Ovary (tissue), 9 donors: ENCODE data around the gene GJD3. TPM values are rescaled to one million over a fixed set of nuclear protein-coding genes. Genes with fewer than 3 reads are reported as not detected.

Experiments
- DNase-seq, 5 donors: peaks; one replicate each; pipeline ENCODE4 v3.0.0-alpha.2; 2019 to 2020
- H3K27ac ChIP-seq, 2 donors: fragments of 200-600 bp; one replicate each; pipeline versions ENCODE4 v1.5.1 to v1.8.0; 2019 to 2022
- H3K27me3 ChIP-seq: fragments of 200-600 bp; one replicate; pipeline ENCODE4 v1.8.0; 2022
- H3K36me3 ChIP-seq: fragments of 200-600 bp; sonication (generic); one replicate; pipeline ENCODE4 v1.5.1; 2019
- H3K4me1 ChIP-seq: one replicate; pipeline ENCODE4 v1.8.1; 2013; ENCODE audit warnings: mild to moderate bottlenecking, moderate library complexity; ENCODE audit not compliant: insufficient read depth
- H3K4me3 ChIP-seq: fragments of 200-600 bp; sonication (generic); one replicate; pipeline ENCODE4 v1.5.1; 2017
- H3K9me3 ChIP-seq, 2 donors: fragments of 200-600 bp in 1 of 2; sonication (generic) in 1 of 2; one replicate each; pipeline versions ENCODE4 v1.5.1 to v1.8.1; 2013 to 2019; ENCODE audit warnings: mild to moderate bottlenecking in 1 of 2, moderate library complexity in 1 of 2
- EP300 ChIP-seq: sonication (generic); formaldehyde crosslinking; IDR thresholded peaks from one replicate; pipeline ENCODE4 v1.6.1; 2017; ENCODE audit warnings: antibody characterized with exemption
- POLR2A ChIP-seq: fragments of 450-650 bp; IDR thresholded peaks from one replicate; pipeline ENCODE4 v1.6.1; 2017; ENCODE audit warnings: antibody characterized with exemption, mild to moderate bottlenecking, moderate library complexity
- WGBS, 3 donors: extraction: QIAGEN DNeasy Blood & Tissue Kit in 1 of 3; methylation state at CpG; one replicate each; pipeline versions ENCODE4 v1.1.5 to v1.1.7; 2013 to 2017; 5-methylcytosine and 5-hydroxymethylcytosine counted together
- intact Hi-C, 4 donors: fragments of 100-400 bp; cut with DNase I; formaldehyde crosslinking; loops; one replicate each; pipeline versions ENCODE4 v1.11.0 to v1.15.1; 2022 to 2023
- polyA plus RNA-seq, 2 donors: library from polyadenylated mRNA; stranded (reverse); fragments of 200-250 nt in 1 of 2; fragments of 350-450 nt in 1 of 2; fragmentation: Illumina TruSeq in 1 of 2; extraction: RNeasy Lipid Tissue Mini Kit (QIAGEN cat#74804) in 1 of 2; gene quantifications; one replicate each; pipeline ENCODE4 v1.2.3, GENCODE V29; 2013 to 2014
- total RNA-seq, 7 donors: library from RNA; depleted of rRNA in 2 of 7; stranded (reverse); fragments of >200 nt in 2 of 7; fragmentation: NEBNext Ultra II Directional in 3 of 7; extraction: Animal tissue kit (Norgen Biotek cat#: 25700) in 3 of 7; gene quantifications; one replicate each; pipeline versions ENCODE4 v1.1.0 to v1.2.4, GENCODE V29; 2016 to 2023
- TF ChIP-seq, protein P1 (sequence below), 3 donors: fragments of 450-650 bp in 2 of 3; fragments of 200-600 bp in 1 of 3; IDR thresholded peaks; one replicate each; pipeline versions ENCODE4 v1.5.1 to v1.8.0; 2016 to 2022; ENCODE audit warnings: antibody characterized with exemption in 3 of 3, mild to moderate bottlenecking in 1 of 3
- donor health status: DM: no; HTN: no; CAD: no; lungs with moderate emphysema.
- donor health status: DM: no; HTN: no; CAD: no.
- donor health status: Bipolar disorder and iron deficiency.
- donor health status: DM: yes; HTN: yes; CAD: no.
- donor health status: DM: no; HTN: no; CAD: no.
- donor health status: DM: yes; HTN: yes; CAD: no.

Gene GJD3
- total and polyA plus RNA-seq, 9 donors, result 0.24 to 1.8 (median 0.87) TPM; not detected in 3

DNA sequence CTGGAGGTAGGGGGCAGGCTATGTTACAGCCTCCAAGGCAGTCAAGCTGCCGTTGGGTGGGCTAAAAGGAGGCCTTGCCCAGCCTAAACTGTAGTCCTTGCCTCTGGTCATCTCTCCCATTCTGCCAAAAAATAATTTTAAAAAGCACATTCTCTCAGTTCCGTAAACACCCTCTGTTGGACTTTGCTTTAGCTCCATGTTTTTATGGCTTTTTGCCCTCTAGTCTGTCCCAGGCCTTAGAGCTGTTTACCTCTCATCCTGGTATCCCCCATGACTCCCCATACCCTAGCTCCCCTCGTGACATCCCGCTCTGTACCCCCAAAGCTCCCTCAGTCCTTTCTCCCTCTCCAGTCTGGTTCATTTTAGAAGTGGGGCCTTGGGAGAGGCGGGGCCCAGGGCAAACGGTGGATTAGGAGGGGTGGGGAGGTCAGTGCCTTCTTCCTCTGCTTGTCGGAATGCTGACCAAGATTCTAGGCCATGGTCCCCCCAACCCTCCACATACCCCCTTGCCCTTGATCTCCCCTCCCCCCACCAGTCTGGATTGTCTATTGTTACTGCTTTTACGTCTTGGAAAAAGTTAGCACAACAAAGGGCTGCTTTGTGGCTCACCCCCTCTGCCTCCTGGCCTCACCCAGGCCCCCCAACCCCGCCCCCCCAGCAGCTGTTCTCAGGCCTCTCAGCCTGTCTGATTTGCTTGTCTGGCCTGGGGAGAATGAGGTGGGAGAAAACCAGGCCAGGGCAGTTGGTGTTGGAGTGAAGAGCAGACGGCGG is 18.4 kb downstream of the GJD3 start:
- Histone ChIP-seq H3K4me1 (peaks cover 46% of the 10 kb centered on the region), H3K27me3 (no peaks in the 10 kb centered on the region), H3K27ac (peak overlapping the region; percentile 67 to 84), H3K4me3 (peak overlapping the region; percentile 68), H3K36me3 (no peaks in the 10 kb centered on the region), H3K9me3 (no peaks in the 10 kb centered on the region)
- TF ChIP-seq POLR2A, result no peak
- no peak for TF ChIP-seq EP300
- TF ChIP-seq, protein P1, sequence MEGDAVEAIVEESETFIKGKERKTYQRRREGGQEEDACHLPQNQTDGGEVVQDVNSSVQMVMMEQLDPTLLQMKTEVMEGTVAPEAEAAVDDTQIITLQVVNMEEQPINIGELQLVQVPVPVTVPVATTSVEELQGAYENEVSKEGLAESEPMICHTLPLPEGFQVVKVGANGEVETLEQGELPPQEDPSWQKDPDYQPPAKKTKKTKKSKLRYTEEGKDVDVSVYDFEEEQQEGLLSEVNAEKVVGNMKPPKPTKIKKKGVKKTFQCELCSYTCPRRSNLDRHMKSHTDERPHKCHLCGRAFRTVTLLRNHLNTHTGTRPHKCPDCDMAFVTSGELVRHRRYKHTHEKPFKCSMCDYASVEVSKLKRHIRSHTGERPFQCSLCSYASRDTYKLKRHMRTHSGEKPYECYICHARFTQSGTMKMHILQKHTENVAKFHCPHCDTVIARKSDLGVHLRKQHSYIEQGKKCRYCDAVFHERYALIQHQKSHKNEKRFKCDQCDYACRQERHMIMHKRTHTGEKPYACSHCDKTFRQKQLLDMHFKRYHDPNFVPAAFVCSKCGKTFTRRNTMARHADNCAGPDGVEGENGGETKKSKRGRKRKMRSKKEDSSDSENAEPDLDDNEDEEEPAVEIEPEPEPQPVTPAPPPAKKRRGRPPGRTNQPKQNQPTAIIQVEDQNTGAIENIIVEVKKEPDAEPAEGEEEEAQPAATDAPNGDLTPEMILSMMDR (IDR thresholded peaks at IDR 0.05), result no peak
- 11 to 13% (median 12%) methylated on average over 11 of the region's 11 CpGs for WGBS, 3 donors
- DNase-seq, result no peak
- intact Hi-C loops, result no loop called here

DNA sequence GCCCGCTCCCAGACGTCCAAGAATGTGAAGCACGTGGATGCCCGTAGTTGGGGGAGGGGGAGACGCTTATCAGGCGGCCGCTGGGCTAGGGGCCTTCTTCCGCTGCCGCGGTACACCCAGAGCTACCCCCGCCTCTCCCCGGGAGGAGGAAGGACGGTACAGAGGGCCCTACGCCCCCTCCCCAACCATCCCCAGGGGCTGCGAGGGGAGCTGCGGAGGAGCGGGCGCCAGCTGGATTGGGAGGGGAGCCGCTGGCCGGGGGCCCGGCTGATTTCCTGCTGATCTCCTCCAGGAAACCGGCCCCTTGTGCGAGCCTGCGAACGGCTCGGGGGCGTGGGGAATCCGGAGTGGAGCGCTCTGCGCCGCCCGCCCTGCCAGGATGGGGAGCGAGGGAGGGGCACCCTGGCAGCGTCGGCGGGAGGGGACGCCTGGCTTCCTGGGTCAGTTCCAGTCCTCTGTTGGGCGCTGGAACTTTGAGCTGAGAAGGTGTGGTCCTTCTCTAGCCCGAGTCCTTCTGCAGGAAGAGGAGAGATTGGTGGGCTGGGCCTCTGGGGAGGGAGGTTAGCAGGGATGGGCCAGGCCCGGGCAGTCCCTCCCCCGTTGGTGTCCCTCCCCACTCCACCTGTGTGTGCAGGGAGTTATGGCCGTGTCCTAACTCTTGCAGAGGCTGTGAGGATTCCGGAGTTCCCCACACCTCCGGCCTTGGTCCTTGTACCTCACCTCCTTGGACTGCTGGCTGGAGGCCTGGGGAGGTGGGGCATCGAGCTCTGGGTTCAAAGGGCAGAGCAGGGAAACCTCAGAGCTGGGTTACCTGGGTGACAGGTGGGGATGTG is 19.2 kb downstream of the GJD3 start:
- Histone ChIP-seq H3K27ac (peak overlapping the region; percentile 67 to 84), H3K36me3 (no peaks in the 10 kb centered on the region), H3K9me3 (no peaks in the 10 kb centered on the region), H3K4me1 (peaks cover 46% of the 10 kb centered on the region), H3K27me3 (no peaks in the 10 kb centered on the region), H3K4me3 (peak overlapping the region; percentile 68)
- 0 to 1% (median 1%) methylated on average over 45 of the region's 45 CpGs for WGBS, 3 donors
- intact Hi-C loops, result no loop called here
- TF ChIP-seq EP300 (no peak), POLR2A (no peak)
- TF ChIP-seq, protein P1 (IDR thresholded peaks at IDR 0.05), result no peak
- peak; percentile 71 to 84 (median 81) for DNase-seq

DNA sequence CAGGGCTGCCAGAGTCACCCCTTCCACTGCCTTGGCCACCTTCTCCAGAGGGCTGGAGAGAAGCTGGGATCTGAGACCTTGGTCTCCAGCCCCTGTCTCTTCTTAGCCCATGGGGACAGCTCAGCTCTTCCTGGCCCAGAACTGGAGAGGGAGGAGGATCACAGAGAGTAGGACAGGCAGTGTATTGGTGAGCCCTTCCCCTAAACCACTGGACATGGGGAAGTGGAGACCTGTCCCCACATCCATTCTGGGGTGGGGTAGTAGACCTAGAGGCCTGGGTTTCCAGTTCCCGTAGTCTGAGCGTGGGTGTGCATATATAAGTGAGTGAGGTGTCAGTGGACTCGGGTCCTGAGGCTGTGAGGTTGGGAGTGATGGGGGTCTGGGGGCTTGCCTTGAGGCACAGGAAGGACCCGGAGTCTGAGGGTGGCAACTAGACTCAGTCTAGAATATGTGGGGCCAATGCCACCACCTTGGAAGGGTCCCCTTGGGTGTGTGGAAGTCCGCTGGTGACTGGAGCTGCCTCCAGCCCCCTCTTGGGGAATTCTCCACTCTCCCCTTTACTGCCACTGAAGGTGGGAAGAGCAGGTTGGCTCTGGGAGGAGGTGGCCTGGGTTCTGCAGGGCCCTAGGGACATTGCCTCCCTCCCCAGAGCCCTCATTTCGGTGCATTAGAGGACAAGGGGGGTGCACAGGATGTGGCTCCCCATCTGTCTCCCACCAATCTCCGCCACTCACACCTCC is 19.9 kb downstream of the GJD3 start:
- peak in 2 of 5 donors; percentile 38 to 45 for DNase-seq
- intact Hi-C loops, result no loop called here
- peak overlapping the region; percentile 67 to 84 for H3K27ac ChIP-seq
- peaks cover 43% of the 10 kb centered on the region for H3K4me1 ChIP-seq
- H3K9me3 ChIP-seq, result no peaks in the 10 kb centered on the region
- TF ChIP-seq EP300 (no peak), POLR2A (no peak)
- TF ChIP-seq, protein P1 (IDR thresholded peaks at IDR 0.05), result no peak
- no peaks in the 10 kb centered on the region for H3K36me3 ChIP-seq
- WGBS, 3 donors, result 25 to 28% (median 25%) methylated on average over 7 of the region's 7 CpGs
- H3K27me3 ChIP-seq, result no peaks in the 10 kb centered on the region
- peak overlapping the region; percentile 68 for H3K4me3 ChIP-seq
